ENCODE results near the gene STYXL1.
"Not testable (repeated sequence)": the region's sequence is repeated elsewhere in the genome, so short reads cannot be mapped to it uniquely, and the experiment has no call there.

The STYXL1 gene

DNA sequence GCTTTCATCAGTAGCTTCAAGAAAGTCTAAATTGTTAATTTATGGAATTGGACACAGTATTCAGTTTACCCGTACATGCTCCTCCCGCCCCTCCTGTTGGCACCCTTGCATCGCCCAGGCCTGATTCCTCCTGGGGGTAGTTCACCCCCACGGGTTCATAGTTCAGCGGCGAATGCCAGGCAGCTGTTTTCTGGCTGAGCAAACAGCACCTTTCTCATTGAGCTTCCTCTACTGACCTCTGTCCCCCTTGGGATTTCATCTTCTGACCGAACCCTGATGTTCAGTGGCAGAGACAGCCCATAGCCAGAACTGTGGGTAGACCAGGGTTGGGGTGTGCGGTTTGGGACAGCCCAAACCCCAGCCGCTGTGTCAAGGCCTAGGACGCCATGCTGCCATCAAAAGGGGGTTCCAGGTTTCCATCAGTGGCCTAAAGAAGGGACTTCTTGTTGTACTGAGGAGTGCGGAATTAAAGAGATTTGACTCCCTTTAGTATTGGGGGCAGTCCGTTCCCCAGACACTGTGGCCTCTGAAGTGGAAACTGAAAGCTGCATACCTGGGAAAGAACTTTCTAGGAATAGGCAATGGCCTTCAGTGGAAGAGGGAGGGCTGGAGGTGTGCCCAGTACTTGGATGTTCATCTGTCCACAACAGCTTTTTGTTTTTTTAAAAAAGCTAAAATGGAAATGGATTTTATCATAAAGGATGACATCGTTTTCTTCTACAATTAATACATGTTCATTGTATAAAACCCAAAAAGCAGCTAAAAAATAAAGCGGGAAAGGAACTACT is 19.1 kb upstream of the STYXL1 start:
- no peak for DNase-seq (ENCODE audit: low read depth in 2 of 3, low spot score in 1 of 3)

GRCh38 chr7:76065016-76065612 is 17.3 kb upstream of the STYXL1 start:
- no peak for DNase-seq (ENCODE audit: low read depth in 2 of 3, low spot score in 1 of 3)

DNA sequence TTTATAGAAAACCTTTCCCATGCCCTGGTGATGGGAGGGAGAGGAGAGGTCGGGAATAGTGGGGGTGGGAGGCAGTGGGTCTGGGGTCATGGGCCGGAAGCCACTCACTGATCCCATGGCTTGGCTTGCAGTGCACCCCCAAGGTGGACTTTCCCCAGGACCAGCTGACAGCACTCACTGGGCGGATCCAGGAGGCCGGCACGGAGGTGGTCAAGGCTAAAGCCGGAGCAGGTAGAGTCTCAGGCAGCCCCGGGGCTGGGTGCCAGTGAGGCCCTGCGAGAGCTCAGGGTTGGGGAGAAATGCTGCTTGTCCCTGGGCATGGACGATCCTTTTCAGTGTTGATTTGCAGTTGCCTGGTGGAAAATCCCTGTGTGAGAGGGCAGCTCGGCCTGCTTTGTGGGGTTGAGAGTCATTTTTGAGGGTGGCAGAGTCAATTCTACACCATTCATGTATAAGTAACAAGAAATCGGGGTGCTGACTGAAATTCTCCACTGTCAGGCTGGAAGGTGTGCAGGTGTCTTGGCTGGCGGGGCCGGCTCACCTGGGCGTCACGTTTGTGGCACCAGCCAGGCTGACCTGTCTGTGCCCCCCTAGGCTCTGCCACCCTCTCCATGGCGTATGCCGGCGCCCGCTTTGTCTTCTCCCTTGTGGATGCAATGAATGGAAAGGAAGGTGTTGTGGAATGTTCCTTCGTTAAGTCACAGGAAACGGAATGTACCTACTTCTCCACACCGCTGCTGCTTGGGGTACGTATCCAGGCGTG is 16.6 kb upstream of the STYXL1 start:
- DNase-seq (ENCODE audit: low read depth in 2 of 3, low spot score in 1 of 3): no peak

DNA sequence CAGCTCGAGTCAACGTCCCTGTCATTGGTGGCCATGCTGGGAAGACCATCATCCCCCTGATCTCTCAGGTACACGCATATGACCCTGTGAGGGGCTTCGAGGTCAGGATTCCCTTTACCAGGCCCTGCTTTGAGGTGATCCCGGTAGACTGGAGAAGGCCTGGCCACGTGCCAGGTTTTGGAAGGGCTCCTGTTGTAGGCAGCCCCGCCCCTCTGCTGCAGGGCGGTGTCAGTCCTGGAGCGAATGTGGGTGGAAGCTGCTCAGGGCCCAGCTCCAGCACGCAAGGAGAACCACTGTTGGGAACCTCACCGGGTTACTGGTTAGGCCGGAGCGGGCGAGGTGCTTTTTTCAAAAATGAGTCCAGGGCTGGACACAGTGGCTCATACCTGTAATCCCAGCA is 15.7 kb upstream of the STYXL1 start:
- no peak for DNase-seq (ENCODE audit: low read depth in 2 of 3, low spot score in 1 of 3)

GRCh38 chr7:76063114-76063513 is 15.3 kb upstream of the STYXL1 start:
- no peak for DNase-seq (ENCODE audit: low read depth in 2 of 3, low spot score in 1 of 3)

GRCh38 chr7:76062254-76062653 is 14.5 kb upstream of the STYXL1 start:
- no peak for DNase-seq (ENCODE audit: low read depth in 2 of 3, low spot score in 1 of 3)

DNA sequence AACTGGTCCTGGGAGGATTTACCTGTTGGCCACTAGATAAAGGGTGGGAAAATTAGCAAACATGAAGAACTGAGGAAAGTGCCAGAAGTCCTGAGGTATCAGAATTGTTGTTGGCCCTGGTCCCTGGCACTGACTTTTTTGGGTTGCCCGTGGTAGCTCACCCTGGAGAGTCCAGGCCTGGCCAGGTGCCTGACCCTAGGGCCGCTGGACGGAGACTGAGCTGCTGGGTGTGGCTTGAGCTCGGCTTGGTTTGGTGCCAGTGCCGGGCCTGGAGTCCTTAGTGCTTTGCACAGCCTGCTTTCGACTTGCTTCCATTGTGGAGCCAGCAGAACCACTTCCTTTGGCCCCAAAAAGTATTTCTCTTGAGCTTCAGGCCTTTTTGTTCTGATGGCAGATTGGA is 13.0 kb upstream of the STYXL1 start:
- DNase-seq (ENCODE audit: low read depth in 2 of 3, low spot score in 1 of 3): no peak

DNA sequence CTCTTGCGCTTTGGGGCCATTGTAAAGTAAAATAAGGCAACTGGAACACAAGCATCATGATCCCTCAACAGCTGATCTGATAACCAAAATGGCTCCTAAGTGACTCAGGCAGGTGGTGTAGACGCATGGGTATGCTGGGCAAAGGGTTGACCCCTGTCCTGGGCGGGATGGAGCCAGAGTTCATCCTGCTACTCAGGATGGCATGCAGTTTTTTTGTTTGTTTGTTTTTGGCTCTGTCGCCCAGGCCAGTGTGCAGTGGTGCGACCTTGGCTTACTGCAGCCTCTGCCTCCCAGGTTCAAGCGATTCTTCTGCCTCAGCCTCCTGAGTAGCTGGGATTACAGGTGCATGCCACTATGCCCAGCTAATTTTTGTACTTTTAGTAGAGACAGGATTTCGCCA is 10.9 kb upstream of the STYXL1 start:
- DNase-seq (ENCODE audit: low read depth in 2 of 3, low spot score in 1 of 3): not testable (repeated sequence)

GRCh38 chr7:76057813-76058145 is 10.0 kb upstream of the STYXL1 start:
- no peak for DNase-seq (ENCODE audit: low read depth in 2 of 3, low spot score in 1 of 3)

DNA sequence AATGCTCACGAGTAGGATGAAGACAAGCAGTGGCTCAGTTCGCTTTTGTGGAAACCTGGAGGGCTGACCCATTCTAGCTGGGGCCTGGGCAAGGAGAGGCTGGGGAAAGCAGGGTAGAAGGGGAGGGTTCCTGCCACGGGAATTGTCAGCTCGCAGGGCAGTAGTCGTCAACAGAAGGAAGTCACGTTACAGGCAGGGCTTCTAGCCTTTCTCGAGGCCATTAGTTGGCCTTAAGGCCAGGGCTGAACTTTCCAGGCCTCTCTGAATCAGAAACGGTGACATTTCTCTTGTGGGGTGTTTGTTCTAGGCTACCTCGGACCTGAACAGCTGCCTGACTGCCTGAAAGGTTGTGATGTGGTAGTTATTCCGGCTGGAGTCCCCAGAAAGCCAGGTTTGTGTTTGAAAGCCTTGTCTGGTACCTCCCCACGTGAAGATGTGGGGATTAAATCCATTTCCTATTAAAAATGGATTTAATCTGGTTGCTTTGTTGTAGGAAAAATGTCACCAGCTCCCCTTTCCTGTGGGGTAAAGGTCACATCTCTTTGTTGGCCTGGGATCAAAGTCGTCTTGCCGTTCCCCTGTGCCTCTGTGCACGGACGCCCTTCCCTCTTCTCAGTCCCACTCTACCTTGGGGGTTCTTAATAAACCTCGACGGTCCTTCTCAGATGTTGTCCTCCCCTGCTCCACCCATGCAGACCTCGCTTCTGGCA is 9.5 kb upstream of the STYXL1 start:
- no peak for DNase-seq (ENCODE audit: low read depth in 2 of 3, low spot score in 1 of 3)

GRCh38 chr7:76056241-76056640 is 8.4 kb upstream of the STYXL1 start:
- no peak for DNase-seq (ENCODE audit: low read depth in 2 of 3, low spot score in 1 of 3)

DNA sequence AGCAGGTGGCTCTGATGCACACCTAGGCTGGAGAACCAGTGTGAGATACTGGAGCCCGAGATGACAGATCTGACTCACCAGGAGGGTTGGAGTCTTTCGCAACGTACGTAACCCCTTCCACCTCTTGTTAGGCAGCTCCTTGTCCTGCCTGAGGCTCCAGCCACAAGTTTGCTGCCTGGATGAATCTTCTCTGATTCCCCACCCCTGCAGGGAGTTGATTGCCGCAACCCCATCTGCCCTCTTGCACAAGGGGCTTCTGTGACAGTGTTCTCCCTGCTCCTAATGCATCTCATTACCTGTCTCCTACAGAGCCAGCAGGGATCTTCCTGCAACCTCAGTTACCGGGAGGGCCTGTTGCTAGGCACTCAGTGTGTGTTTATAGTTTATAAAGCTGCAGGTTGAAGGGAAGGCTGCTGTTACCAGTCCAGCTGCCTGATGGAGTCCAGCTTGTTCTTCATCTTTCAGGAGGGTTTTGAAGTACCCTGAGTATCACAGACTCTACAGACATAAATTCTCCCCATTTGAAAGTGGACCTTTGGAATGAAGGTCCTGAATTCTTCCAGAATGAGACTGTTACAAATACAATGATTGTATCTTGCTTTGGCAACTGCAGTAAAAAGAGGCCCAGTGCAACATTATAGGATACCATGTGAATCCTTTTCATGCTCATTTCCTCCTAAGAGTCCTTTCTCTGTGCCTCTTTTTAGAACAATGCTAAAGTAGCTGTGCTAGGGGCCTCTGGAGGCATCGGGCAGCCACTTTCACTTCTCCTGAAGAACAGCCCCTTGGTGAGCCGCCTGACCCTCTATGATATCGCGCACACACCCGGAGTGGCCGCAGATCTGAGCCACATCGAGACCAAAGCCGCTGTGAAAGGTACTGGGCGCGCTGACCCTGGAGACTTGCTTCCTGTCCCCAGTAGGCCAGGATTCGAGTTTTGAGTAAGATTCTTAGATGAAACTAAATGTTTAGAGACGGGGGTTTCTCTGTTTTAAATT is 6.6 kb upstream of the STYXL1 start:
- DNase-seq (ENCODE audit: low read depth in 2 of 3, low spot score in 1 of 3): no peak

GRCh38 chr7:76053461-76053860 is 5.7 kb upstream of the STYXL1 start:
- DNase-seq (ENCODE audit: low read depth in 2 of 3, low spot score in 1 of 3): no peak

GRCh38 chr7:76052681-76053080 is 4.9 kb upstream of the STYXL1 start:
- DNase-seq (ENCODE audit: low read depth in 2 of 3, low spot score in 1 of 3): not testable (repeated sequence)

DNA sequence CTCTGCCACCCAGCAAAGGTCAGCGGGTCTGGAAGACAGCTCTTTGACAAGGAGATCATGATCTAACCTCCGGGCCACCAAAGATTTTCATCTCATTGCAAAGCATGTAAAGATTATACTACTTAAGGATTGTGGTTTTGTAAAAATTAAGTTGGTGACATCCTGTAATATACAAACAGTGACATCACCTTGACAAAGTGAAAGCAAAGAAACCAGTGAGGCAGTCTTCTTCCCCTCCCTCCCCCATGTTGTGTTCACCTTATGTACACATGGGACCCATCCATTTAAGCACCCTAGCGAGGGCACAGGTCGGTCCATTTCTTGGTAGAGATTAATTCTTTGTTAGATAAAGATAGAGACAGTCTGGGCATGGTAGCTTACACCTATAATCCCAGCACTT is 4.0 kb upstream of the STYXL1 start:
- no peak for DNase-seq (ENCODE audit: low read depth in 2 of 3, low spot score in 1 of 3)

- DNase-seq (ENCODE audit: low read depth in 2 of 3, low spot score in 1 of 3): no peak
Measured at GRCh38 chr7:76050545-76050944, 2.7 kb upstream of the STYXL1 start.

GRCh38 chr7:76049295-76049694 is 1.5 kb upstream of the STYXL1 start:
- DNase-seq (ENCODE audit: low read depth in 2 of 3, low spot score in 1 of 3): no peak

DNA sequence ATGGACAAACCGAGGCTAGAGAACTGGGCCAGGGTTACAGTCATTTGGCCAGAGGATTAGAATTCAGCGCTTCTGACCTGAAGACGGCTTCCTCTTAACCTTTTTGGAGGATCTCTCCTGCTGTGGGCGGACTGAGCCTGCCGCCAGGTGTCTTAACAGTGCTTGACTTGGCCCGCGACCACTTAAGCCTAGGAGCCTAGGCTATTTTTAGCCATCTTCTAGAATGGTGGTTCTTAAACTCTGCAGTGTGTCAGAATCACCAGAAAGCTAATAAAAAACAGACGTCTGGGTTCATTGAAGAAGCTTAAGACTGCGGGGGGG is 828 bp upstream of the STYXL1 start:
- peak in 1 of 3 donors; percentile 16 for DNase-seq (ENCODE audit: low read depth in 2 of 3, low spot score in 1 of 3)

GRCh38 chr7:76047305-76047810 is 442 bp downstream of the STYXL1 start:
- no peak for DNase-seq (ENCODE audit: low read depth in 2 of 3, low spot score in 1 of 3)

DNA sequence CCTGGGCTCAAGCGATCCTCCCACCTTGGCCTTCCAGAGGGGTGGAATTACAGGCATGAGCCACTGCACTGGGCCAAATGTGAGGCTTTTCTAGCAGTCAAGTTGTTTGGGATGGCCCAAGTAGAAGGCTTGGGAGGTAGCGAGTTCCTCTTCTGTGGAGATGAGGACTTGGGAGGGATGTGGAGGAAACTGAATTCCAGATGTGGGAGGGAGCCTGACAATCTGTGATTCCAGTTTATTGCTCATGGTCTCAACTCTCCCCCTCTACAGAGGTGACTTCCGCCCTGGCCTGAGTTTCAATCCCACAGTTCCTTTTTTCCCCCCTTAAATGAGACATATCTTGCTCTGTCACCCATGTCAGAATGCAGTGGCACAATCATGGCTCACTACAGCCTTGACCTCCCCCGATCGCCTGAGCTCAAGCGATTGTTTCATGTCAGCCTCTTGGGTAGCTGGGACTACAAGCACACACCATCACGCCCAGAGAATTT is 3.4 kb downstream of the STYXL1 start:
- DNase-seq (ENCODE audit: low read depth in 2 of 3, low spot score in 1 of 3): no peak
